ENCODE data around the gene GPR153.
"Not testable (repeated sequence)": the region's sequence is repeated elsewhere in the genome, so short reads cannot be mapped to it uniquely, and the experiment has no call there.

Gene GPR153

DNA sequence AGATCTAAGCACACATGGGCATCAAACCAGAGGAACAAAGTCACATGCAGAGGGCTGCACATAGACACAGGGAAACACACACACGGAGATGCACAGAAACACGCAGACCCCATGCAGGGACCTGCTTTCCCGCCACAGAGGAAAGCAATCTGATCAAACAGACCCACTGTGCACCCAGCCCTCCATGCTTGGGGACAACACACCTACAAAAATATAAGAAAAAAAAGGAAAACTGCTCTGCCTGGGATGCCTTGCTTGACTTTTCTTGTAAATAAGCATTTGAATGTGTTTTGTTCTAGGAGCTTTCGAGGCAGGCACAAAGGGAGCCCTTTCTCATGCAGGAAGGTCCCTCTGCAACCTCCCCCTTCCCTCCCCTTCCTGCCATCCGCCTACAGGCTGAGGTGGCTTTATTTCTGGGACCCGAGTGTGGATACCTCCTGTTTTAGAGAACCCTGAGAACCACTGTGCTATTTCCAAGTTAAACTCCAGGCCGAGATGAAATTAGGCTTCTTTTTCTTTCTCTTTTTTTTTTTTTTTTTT is 21.6 kb downstream of the GPR153 start:
- in situ Hi-C loops (cut with MboI; ENCODE audit: low sequenced_read_pairs): loop anchor here (10.0 kb wide), 1 partner anchor 134 kb away; no protein-coding TSS in a partner anchor

DNA sequence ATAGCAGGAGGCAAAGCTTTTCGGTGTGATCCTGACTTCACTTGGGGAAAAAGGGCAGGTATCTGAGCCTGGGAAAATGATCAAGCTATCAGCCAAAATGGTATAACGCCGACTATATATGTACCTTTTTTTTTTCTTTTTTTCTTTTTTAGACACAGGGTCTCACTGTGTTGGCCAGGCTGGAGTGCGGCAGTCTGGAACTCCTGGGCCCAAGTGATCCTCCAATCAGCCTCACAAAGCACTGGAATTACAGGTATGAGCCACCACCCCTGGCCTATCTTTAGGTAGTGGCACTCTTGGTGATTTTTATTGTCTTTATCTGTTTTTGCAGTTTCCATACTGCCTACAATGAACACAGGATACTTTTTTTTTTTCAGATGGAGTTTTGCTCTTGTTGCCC is 23.8 kb downstream of the GPR153 start:
- in situ Hi-C loops (cut with MboI; ENCODE audit: low sequenced_read_pairs): loop anchor here (10.0 kb wide), 1 partner anchor 132 kb away; no protein-coding TSS in a partner anchor

DNA sequence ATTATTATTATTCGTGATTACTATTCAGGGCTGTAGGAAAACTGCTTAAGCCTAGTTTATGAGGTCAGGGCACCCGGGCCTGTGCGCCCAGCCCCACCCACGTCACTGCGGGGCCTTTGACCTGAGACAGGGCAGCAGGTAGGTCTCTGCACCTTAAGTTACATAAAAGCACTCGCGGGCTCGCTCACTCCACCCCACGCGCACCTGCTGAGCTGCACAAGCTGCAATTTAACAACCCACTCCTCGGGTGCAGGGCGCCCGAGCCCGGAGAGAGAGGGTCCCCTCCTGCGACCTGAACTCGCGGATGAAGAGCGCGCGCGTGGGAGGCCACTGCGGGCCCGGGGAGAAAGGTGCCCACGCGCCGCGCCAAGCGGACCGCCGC is 25.6 kb downstream of the GPR153 start:
- in situ Hi-C loops (cut with MboI; ENCODE audit: low sequenced_read_pairs): loop anchor here (10.0 kb wide), 1 partner anchor 130 kb away; no protein-coding TSS in a partner anchor

DNA sequence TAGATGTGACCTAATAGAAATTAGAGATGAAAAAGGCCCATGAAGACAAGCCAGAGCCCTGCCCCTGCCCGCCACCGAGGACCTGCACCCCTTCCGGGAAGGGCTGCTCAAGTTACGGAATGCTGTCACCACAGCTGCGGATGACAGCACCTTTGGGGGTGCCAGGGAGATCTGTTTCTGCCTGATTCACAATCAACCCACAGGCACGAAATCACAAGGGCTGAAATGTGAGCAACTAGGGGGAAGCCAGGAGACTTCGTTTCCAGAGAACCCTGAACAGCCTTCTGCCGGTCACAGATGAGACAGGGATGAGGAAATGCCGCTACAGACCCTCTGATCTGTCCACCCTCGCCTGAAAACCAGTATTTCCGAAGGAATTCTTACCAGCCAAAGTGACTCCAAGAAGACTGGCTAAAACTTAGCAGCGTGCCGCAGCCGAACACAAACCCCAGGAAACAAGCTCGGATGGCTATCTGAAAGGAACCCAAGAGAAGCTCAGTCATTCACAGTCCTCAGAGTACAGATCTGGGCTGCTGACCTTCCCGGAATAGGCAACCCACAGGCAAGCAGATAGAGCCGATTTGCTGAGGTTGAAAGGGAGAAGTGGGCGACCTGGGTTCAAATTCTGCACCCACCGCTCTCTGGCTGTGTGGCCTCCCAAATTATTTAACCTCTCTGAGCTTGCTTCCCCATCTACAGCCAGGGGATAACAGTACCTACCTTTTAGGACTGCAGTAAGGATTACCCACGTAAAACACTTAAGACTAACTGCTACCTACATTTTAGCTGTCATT is 26.2 kb downstream of the GPR153 start:
- in situ Hi-C loops (cut with MboI; ENCODE audit: low sequenced_read_pairs): loop anchor here (10.0 kb wide), 1 partner anchor 130 kb away; no protein-coding TSS in a partner anchor

DNA sequence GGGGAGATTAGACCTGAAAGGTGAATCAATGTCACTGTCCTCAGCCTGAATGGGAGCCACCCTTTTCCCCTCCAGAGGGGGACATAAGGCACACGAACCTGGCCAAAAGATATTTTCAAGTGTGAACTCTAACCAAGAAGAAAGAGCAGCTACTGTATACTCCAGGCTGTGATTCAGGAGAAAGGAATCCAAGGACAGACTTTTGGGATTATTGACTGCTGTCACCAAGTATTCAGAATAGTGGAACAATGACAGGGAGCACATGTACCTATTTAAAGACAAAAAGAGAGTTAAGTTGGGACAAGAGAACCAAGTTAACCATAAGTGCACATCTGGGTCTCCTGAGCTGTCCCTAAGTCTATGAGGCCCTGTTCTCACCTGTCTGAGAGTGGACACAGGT is 27.5 kb downstream of the GPR153 start:
- in situ Hi-C loops (cut with MboI; ENCODE audit: low sequenced_read_pairs): loop anchor here (10.0 kb wide), 1 partner anchor 129 kb away; no protein-coding TSS in a partner anchor

DNA sequence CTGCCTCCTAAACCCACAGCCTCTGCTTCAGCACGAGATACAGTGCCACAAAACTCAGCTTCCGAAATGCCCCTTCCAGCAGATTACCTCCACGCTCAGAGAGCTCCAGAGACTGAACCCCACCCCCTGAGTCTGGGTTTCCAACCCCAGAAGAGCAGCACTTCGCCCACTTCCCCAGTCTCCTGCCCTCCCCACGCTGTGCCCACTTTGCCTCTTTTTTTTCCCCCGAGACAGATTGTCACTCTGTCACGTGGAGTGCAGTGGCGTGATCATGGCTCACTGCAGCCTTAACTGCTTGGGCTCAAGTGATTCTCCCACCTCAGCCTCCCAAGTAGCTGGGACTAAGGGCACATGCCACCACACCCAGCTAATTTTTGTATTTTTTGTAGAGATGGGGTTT is 35.2 kb downstream of the GPR153 start:
- in situ Hi-C loops (cut with MboI; ENCODE audit: low sequenced_read_pairs): no loop called here

DNA sequence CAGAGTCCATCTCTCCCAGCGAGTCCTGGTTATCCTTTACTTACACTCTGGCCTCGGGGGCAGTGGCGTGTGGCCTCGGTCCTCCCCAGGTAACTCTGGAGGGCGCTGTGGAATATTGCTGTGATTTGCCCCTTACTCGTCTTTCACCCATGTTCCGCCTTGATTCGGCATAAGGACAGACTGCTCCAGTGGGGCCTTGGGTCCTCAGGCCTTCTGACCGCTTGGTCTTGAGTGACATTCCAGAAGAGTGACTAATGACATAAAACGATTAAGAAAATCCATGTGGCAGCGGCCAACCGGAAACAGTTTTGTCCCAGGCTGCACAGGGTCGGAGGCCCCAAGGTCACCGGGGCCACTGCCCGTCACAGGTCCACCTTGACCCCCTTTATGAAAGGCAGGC is 36.2 kb downstream of the GPR153 start:
- in situ Hi-C loops (cut with MboI; ENCODE audit: low sequenced_read_pairs): no loop called here

DNA sequence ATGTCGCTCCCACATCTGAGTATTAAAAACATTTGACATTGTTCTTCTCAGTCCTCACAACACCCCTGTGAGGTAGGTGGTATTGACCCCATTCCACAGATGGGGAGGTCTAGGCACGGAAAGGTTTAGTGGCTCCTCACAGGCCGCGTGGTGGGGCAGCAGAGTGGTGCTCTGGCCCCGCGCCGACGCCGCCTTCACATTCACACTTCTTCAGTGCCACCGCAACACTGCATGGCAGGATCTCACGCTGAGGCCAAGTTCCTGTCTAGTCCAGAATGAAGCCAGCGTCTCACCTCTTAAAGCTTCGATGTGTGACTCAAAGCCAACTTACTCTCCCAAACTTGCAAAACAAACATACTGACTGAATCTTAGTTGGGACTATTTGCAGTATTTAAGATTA is 37.3 kb downstream of the GPR153 start:
- in situ Hi-C loops (cut with MboI; ENCODE audit: low sequenced_read_pairs): no loop called here

DNA sequence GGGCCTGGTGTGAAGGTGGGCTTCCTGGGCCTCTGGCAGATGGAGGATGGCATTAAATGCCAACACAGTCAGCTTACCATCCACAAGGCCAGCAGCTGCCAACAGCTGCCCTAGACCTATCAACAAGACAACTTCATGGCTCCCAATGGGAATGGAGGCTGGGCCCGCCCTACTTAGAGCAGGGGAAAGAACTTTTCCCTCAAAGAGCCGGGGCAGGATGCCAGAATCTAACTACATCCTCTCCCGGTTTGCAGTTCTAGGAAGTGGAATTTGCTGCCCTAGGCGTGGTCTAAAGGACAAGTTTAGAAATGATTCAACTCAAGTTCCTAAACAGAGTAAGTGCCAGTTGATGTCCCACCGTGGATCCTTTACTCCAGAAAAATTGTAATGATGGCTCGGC is 38.3 kb downstream of the GPR153 start:
- in situ Hi-C loops (cut with MboI; ENCODE audit: low sequenced_read_pairs): no loop called here

DNA sequence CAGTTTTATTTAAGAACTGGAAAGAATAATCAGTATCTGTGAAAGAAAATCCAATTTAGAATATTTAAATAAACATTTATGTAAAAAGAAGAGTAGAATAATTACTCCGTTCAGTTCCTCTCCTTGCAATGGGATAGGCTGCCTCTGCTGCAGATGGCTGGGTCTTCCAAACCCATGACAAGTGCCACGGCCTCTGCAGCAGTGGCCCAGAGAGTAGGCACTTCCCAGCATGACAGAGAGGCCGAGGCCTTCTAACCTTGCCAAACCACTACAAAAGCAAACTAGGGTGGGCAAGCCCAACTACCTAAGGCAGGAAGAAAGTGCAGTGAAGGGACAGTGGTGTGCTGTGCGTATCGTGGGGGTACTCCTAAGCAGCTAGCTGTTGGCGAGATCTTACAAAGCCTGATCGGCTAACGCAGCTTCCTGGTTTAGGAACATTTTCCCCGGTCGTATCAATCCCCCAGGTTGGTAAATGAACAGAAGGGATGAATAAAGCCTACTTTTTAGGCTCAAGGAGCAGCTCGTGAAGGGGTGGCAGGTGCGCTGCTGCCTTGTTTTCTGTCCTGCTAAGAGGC is 39.6 kb downstream of the GPR153 start:
- in situ Hi-C loops (cut with MboI; ENCODE audit: low sequenced_read_pairs): no loop called here

DNA sequence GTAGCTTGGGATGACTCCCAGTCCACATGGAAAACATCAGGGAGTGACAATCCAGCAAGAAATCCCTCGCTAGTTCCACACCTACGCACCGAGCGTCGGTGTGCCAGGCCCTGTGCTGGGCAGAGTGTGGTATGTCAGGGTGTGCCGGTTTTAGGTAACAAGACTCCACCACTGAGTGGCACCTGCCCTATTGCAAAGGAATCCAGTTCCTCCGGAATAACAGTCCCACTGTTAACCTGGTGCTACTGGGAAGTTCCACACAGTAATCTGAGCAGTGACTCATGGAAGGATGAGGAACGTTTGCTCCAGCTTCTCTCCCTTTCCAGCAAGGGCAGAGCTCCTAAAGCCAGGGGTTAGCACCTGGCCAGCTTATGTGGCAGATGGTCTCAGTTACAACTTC is 40.7 kb downstream of the GPR153 start:
- in situ Hi-C loops (cut with MboI; ENCODE audit: low sequenced_read_pairs): no loop called here

DNA sequence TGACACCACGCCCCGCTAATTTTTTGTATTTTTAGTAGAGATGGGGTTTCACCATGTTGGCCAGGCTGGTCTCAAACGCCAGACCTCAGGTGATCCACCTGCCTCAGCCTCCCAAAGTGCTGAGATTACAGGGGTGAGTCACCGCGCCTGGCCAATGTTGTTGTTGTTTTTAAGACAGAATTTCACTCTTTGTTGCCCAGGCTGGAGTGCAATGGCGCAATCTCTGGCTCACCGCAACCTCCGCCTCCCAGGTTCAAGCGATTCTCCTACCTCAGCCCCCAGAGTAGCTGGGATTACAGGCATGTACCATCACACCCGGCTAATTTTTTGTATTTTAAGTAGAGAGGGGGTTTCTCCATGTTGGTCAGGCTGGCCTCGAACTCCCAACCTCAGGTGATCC is 41.3 kb downstream of the GPR153 start:
- in situ Hi-C loops (cut with MboI; ENCODE audit: low sequenced_read_pairs): not testable (repeated sequence)

DNA sequence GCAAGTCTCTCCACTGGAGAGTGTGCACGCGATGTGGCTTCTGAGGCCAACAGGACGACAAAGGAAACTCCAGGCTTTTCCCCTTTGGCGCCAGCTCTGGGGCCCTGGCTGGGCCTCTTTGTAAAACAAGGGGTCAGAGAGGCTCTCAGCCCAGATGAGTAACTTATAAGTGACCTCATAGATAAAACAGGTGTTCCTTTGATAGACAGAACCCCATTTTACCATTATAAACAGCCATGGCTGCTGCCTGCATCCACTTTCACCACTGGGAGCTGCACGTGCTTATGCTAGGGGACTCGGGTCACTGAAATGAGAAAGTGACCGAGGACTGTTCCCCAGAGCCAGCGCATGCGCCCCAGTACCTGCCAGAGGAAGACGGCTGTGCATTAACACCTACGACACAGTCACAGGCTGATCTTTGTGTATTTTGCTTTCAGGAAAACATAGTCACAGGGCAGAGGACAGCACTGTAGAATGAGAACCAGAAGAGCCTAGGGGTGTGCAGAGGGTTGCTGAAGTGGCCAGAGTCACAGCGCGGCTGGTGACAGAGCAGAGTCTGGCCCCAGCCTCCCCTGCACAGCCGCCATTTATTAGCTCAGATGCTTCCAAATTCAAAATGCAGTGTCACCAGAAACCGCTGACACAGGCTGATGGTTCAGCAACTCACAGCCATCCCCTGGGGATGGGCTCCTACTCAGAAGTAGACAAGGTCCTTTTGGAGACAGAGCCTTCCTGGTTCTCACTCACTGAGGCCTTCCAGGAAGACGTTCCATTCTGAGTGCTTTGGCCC is 42.3 kb downstream of the GPR153 start:
- in situ Hi-C loops (cut with MboI; ENCODE audit: low sequenced_read_pairs): no loop called here

DNA sequence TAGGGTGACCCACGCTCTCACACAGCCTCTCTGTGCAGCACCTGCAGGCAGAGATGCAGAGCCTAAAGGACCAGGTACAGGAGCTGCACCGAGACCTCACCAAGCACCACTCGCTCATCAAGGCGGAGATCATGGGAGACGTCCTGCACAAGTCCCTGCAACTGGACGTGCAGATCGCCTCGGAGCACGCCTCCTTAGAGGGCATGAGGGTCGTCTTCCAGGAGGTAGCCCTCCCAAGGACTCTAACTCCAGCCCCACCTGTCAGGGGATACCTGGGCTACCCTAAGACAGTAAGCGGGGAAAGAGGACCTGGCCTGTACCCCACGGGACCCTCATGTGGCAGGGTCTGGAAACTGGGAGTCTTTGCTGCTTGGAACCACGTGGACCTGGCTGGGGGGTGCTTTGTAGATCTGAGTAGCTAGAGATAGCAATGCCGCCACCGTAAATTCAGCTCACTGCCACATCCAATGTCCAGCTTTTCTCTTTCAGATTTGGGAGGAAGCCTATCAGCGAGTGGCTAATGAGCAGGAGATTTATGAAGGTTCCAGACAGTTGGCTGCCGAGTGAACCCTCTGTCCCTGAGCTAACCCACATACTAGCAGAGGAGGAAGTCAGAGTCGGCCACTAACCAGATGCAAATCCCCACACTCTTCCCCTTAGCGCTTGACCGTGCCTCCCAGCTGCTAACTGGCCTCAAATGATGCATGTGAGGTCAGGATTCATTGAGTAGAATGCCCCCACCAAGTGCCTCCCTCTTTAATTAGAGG is 48.5 kb downstream of the GPR153 start:
- in situ Hi-C loops (cut with MboI; ENCODE audit: low sequenced_read_pairs): no loop called here

DNA sequence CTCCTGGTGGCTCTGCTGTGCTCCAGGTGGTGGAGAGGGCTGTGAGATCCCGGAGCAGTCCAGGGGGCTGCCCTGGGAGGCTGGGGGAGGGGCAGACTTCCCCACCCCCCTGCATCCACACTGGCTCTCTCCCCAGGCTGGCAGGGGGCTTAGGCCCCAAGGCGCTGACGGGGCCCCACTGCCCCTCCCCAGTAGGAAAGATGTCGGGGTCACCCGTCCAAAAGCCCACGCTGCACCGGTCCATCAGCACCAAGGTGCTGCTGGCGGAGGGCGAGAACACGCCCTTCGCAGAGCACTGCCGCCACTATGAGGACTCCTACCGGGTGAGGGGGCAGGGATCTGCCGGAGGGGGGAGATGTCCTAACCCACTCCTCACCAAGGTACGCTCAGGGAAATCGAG is 49.2 kb downstream of the GPR153 start:
- in situ Hi-C loops (cut with MboI; ENCODE audit: low sequenced_read_pairs): no loop called here

DNA sequence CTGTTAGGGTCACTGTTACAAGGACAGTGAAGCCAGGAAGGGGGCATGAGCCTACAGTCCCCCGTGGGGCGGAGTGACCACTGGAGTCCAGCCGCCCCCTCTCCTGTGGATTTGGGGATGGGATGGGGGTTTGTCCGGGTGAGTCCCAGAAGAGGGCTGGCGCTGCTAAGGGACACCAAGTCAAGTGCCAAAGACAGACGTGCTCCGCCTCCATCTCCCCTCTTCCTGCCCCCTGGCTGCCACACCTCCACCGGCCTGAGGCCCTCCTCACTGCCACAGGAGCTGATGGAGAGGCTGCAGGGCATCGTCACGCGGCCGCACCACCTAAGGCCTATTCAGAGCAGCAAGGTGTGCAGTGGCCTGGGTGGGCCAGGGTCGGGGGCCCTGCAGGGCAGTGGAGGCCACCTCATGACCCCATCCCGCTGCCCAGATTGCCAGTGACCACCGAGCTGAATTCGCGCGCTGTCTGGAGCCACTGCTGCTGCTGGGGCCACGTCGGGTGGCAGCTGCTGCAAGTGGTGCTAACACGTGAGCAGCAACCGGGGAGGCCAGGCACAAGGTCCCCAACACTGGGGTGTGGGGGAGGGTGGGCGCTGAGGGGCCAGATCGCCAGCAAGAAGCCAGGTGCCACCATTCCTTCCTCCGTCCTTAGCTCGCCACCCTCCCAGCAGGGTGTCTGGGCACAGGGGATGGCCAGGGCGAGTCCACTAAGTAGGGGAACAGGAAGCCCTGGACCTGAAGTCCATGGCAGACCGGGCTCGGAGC is 50.1 kb downstream of the GPR153 start:
- in situ Hi-C loops (cut with MboI; ENCODE audit: low sequenced_read_pairs): no loop called here

DNA sequence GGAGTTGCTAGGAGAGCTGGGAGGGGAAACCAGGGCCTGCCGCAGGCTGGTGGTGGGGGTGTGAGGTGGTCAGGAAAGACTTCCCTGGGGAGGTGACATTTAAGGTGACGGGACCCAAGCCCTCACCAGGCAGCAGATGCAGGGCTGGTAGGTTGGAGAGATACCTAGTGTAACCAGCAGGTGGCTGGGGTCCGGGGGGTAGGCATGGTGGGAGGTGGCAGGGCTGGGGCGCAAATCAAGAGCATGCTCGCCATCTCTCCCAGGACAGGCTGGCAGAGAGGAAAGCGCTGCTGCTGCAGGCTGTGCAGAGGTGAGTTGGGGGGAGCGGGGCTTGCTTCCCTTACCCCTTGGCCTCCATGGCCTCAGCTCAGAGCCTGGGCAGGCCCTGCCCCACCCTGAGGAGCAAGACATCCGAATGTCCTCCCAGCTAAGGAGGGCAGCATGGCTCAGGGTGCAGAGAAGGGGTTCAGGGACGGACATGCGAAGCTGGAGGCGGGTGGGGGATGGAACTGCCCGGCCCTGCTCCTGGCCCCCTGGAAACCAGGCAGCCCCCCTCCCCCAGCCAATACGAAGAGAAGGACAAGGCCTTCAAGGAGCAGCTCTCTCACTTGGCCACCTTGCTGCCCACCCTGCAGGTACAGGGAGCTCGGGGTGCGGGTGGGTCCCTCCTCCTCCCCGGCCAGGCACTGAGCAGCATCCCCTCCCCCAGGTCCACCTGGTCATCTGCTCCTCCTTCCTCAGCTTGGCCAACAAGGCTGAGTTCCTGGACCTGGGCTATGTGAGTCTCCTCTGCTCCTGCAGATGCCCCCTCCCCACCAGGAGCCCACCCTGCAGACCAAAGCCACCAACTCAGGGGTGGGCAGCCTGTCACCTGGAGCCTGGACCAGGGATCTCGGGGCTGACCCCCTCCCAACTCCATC is 51.0 kb downstream of the GPR153 start:
- in situ Hi-C loops (cut with MboI; ENCODE audit: low sequenced_read_pairs): no loop called here

DNA sequence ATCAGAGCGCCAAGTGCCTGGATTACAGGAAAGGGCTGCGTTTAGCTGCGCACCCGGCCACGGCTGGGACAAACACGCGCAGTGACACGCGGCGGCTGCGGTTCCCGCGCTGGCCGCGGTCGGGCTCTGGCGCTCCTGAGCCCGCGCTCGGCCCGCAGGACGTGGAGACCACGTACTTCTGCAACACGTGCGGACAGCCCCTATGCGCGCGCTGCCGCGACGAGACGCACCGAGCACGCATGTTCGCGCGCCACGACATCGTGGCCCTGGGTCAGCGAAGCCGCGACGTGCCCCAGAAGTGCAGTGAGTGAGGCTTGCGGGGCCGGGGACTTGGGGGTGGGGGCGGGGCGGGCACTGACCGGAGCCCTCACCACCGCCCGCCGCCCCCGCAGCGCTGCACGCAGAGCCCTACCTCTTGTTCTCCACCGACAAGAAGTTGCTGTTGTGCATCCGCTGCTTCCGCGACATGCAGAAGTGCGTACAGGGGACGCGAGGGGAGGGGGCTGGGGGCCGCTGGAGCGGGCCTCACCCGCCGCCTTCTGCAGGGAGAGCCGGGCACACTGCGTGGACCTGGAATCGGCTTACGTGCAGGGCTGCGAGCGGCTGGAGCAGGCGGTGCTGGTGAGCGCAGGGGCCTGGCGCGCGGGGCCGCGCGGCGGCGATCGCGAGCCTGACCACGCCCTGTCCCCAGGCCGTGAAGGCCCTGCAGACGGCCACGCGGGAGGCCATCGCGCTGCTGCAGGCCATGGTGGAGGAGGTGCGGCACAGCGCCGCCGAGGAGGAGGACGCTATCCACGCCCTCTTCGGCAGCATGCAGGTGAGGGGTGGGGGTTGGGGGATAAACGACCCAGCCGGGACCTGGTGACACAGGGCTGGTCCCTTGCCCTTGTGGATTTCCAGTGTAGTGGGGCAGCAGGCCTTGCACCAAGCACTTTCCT is 51.9 kb downstream of the GPR153 start:
- in situ Hi-C loops (cut with MboI; ENCODE audit: low sequenced_read_pairs): no loop called here
